GM12874 (cell line): ENCODE measurements around the gene KANK4.

Experiments
- CTCF ChIP-seq: IDR thresholded peaks from 2 replicates; pipeline ENCODE4 v1.5.1; 2011; ENCODE audit warnings: low read depth, mild to moderate bottlenecking, control low read depth, low read length, moderate library complexity; ENCODE audit not compliant: insufficient read depth

The KANK4 gene

GRCh38 chr1:62207187-62207586 lies 112.0 kb downstream of the KANK4 start:
- no peak for TF ChIP-seq CTCF

GRCh38 chr1:62198781-62199125 lies 120.5 kb downstream of the KANK4 start:
- TF ChIP-seq CTCF, result no peak

- TF ChIP-seq CTCF, result no peak
Measured at GRCh38 chr1:62198069-62198780, 121.0 kb downstream of the KANK4 start.

GRCh38 chr1:62196086-62196690 lies 123.0 kb downstream of the KANK4 start:
- no peak for TF ChIP-seq CTCF

GRCh38 chr1:62194651-62195544 lies 124.3 kb downstream of the KANK4 start, which contains the start of gene L1TD1:
L1TD1 (plus strand) TSS chr1:62194849; CDS start chr1:62206629, 11,780 bp downstream.
- TF ChIP-seq CTCF, result no peak

GRCh38 chr1:62188111-62188510 lies 131.1 kb downstream of the KANK4 start:
- no peak for TF ChIP-seq CTCF

GRCh38 chr1:62187548-62187947 lies 131.7 kb downstream of the KANK4 start:
- TF ChIP-seq CTCF, result no peak
